Smooth muscle cell (in vitro differentiated cells): ENCODE data around the gene FAM171A1. TPM values are rescaled to one million over a fixed set of nuclear protein-coding genes. Genes with fewer than 3 reads are reported as not detected.

Source experiments
- DNase-seq: peaks from one replicate; lab custom pipeline; 2025; ENCODE audit not compliant: unreplicated experiment; lab: John Stamatoyannopoulos, UW
- H2AFZ ChIP-seq: fragments of 200-600 bp; sonication (generic); 2 replicates; pipeline ENCODE4 v1.6.0; 2016; ENCODE audit warnings: antibody characterized with exemption, low read depth, mild to moderate bottlenecking
- H3F3A ChIP-seq: fragments of 200-600 bp; sonication (generic); 2 replicates; pipeline ENCODE4 v1.6.0; 2017; ENCODE audit warnings: antibody characterized with exemption, low read depth
- H3K27ac ChIP-seq: fragments of 200-600 bp; sonication (generic); 2 replicates; pipeline ENCODE4 v1.5.1; 2016; ENCODE audit warnings: low read depth, mild to moderate bottlenecking
- H3K27me3 ChIP-seq: fragments of 200-600 bp; sonication (generic); 2 replicates; pipeline ENCODE4 v1.6.1; 2016; ENCODE audit warnings: low read depth, mild to moderate bottlenecking
- H3K36me3 ChIP-seq: fragments of 200-600 bp; sonication (generic); 2 replicates; pipeline ENCODE4 v1.5.1; 2016; ENCODE audit warnings: low read depth
- H3K4me1 ChIP-seq: fragments of 200-600 bp; sonication (generic); 2 replicates; pipeline ENCODE4 v1.5.1; 2016; ENCODE audit warnings: low read depth
- H3K4me2 ChIP-seq: fragments of 200-600 bp; sonication (generic); 2 replicates; pipeline ENCODE4 v1.6.0; 2016; ENCODE audit warnings: mild to moderate bottlenecking
- H3K4me3 ChIP-seq: fragments of 200-600 bp; sonication (generic); 2 replicates; pipeline ENCODE4 v1.5.1; 2016; ENCODE audit warnings: mild to moderate bottlenecking
- H3K79me2 ChIP-seq: fragments of 200-600 bp; sonication (generic); 2 replicates; pipeline ENCODE4 v1.6.0; 2016; ENCODE audit warnings: low read depth, mild to moderate bottlenecking
- H3K9ac ChIP-seq: fragments of 200-600 bp; sonication (generic); 2 replicates; pipeline ENCODE4 v1.6.0; 2016; ENCODE audit warnings: low read depth
- H3K9me3 ChIP-seq: fragments of 200-600 bp; sonication (generic); replicated peaks from 2 replicates; pipeline ENCODE4 v1.5.1; 2016; ENCODE audit warnings: low read depth
- H4K20me1 ChIP-seq: fragments of 200-600 bp; sonication (generic); 2 replicates; pipeline ENCODE4 v1.6.0; 2016; ENCODE audit warnings: low read depth
- WGBS: methylation state at CpG from one replicate; pipeline ENCODE4 v1.1.7; 2016; ENCODE audit warnings: low lambda C conversion rate; 5-methylcytosine and 5-hydroxymethylcytosine counted together
- polyA plus RNA-seq: library from polyadenylated mRNA; unstranded; fragments of >200 nt; fragmentation: Nextera tagmentation; extraction: Ambion mirVana; gene quantifications from 2 replicates; pipeline ENCODE4 v1.2.1, GENCODE V29; 2016
- total RNA-seq: library from RNA; depleted of rRNA; stranded (reverse); fragments of >200 nt; gene quantifications from 2 replicates; pipeline ENCODE4 v1.2.3, GENCODE V29; 2014
- TF ChIP-seq, protein P1 (sequence below): fragments of 200-600 bp; sonication (generic); IDR thresholded peaks from 2 replicates; pipeline ENCODE4 v1.5.1; 2017; ENCODE audit warnings: borderline replicate concordance, mild to moderate bottlenecking, antibody characterized with exemption; ENCODE audit not compliant: insufficient read depth, poor library complexity, severe bottlenecking

FAM171A1 gene
- total and polyA plus RNA-seq, 2 experiments from 2014 or later: 25.5 to 37.2 TPM

DNA sequence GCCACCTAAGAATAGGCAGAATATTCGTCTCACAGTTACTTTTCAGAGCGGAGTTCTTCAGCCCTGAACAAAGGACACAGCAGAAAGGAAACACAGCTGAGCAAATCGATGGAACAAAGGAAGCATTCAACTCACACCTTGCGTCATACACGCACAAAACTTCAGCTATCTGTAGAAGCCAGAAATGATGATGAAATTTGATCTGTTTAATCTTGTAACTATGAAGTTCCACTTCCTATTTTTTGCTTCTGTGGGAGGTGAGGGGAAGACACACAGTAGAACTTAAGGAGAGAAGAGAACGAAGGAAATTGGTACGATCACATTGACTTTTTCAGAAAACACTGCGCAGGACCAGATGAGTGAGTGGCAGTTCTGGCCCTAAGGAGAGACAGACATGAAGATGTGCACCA lies 26.2 kb downstream of the FAM171A1 start:
- TF ChIP-seq, protein P1, sequence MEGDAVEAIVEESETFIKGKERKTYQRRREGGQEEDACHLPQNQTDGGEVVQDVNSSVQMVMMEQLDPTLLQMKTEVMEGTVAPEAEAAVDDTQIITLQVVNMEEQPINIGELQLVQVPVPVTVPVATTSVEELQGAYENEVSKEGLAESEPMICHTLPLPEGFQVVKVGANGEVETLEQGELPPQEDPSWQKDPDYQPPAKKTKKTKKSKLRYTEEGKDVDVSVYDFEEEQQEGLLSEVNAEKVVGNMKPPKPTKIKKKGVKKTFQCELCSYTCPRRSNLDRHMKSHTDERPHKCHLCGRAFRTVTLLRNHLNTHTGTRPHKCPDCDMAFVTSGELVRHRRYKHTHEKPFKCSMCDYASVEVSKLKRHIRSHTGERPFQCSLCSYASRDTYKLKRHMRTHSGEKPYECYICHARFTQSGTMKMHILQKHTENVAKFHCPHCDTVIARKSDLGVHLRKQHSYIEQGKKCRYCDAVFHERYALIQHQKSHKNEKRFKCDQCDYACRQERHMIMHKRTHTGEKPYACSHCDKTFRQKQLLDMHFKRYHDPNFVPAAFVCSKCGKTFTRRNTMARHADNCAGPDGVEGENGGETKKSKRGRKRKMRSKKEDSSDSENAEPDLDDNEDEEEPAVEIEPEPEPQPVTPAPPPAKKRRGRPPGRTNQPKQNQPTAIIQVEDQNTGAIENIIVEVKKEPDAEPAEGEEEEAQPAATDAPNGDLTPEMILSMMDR: no peak
- no peak overlapping the region for H3K4me3 ChIP-seq
- no peak overlapping the region for H3K9ac ChIP-seq

DNA sequence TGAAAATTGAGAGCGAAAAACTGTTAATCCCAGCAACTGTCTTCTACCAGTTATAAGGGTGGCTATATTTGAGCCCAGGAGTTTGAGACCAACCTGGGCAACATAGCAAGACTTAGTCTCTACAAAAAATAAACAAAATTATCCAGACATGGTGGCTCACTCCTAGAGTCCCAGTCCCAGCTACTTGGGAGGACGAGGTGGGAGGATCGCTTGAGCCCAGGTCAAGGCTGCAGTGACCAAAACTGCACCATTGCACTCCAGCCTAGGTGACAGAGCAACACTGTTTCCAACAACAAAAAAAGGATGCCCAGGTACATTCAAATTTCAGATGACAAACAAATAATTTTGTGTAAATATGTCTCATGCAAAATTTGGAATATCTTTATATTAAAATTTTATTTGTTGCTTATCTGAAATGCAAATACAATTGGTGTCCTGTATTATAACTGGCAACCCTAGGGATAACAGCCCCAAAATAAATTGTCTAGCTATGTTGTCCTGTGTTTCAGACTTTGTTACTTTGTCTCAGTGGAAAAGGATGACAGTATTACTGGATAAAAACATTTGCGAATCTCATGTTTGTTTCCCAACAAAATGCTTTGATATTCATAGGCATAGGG lies 26.7 kb downstream of the FAM171A1 start:
- TF ChIP-seq, protein P1: no peak
- WGBS: 94% methylated on average over 4 of the region's 4 CpGs
- no peaks in the 10 kb centered on the region for H3K9me3 ChIP-seq
- peaks cover 98% of the 10 kb centered on the region for H4K20me1 ChIP-seq
- no peak overlapping the region for H3K4me3 ChIP-seq
- peaks cover 8% of the 10 kb centered on the region for H3K4me1 ChIP-seq
- H2AFZ ChIP-seq: no peak overlapping the region
- H3K27ac ChIP-seq: no peak overlapping the region
- H3F3A ChIP-seq: peaks cover 6% of the 10 kb centered on the region
- H3K36me3 ChIP-seq: no peaks in the 10 kb centered on the region
- H3K79me2 ChIP-seq: peaks cover 31% of the 10 kb centered on the region
- DNase-seq: no peak
- H3K4me2 ChIP-seq: no peak overlapping the region
- H3K9ac ChIP-seq: no peak overlapping the region
- H3K27me3 ChIP-seq: no peaks in the 10 kb centered on the region

More for the DNA sequence above, 26.2 kb downstream of the FAM171A1 start:
- Histone ChIP-seq H3K79me2 (peaks cover 30% of the 10 kb centered on the region), H3K27me3 (no peaks in the 10 kb centered on the region), H4K20me1 (peaks cover 98% of the 10 kb centered on the region), H3K4me2 (no peak overlapping the region), H2AFZ (no peak overlapping the region), H3K27ac (no peak overlapping the region), H3F3A (peaks cover 6% of the 10 kb centered on the region), H3K4me1 (peaks cover 8% of the 10 kb centered on the region), H3K9me3 (no peaks in the 10 kb centered on the region), H3K36me3 (no peaks in the 10 kb centered on the region)
- no peak for DNase-seq
- 83% methylated on average over 8 of the region's 8 CpGs for WGBS

GRCh38 chr10:15342970-15343369 lies 28.1 kb downstream of the FAM171A1 start:
- peaks cover 32% of the 10 kb centered on the region for H3K79me2 ChIP-seq
- 100% methylated on average over 3 of the region's 3 CpGs for WGBS
- no peak for DNase-seq

More at GRCh38 chr10:15342970-15343369, 28.1 kb downstream of the FAM171A1 start:
- peaks cover 96% of the 10 kb centered on the region for H4K20me1 ChIP-seq
- no peak overlapping the region for H3K27ac ChIP-seq
- H3K4me3 ChIP-seq: no peak overlapping the region
- H3K27me3 ChIP-seq: no peaks in the 10 kb centered on the region
- H3K36me3 ChIP-seq: no peaks in the 10 kb centered on the region
- peaks cover 6% of the 10 kb centered on the region for H3F3A ChIP-seq
- no peak overlapping the region for H2AFZ ChIP-seq
- TF ChIP-seq, protein P1: no peak
- no peak overlapping the region for H3K9ac ChIP-seq
- H3K4me1 ChIP-seq: peaks cover 8% of the 10 kb centered on the region
- no peaks in the 10 kb centered on the region for H3K9me3 ChIP-seq
- no peak overlapping the region for H3K4me2 ChIP-seq
